Adipocyte (in vitro differentiated cells): Measurements from ENCODE around the gene HOXB1.

Experiments
- DNase-seq: peaks from one replicate; pipeline ENCODE4 v3.0.0-alpha.2; 2015; ENCODE audit warnings: low read depth
- H3K27me3 ChIP-seq: replicated peaks from 2 replicates; pipeline ENCODE4 v1.7.0; 2013; ENCODE audit warnings: mild to moderate bottlenecking, low read length, moderate library complexity; ENCODE audit not compliant: control insufficient read depth, insufficient read depth
- H3K36me3 ChIP-seq: 2 replicates; pipeline ENCODE4 v1.7.0; 2013; ENCODE audit warnings: low read length, mild to moderate bottlenecking, moderate library complexity; ENCODE audit not compliant: control insufficient read depth, insufficient read depth, severe bottlenecking
- H3K4me1 ChIP-seq: 2 replicates; pipeline ENCODE4 v1.7.0; 2013; ENCODE audit warnings: mild to moderate bottlenecking, low read length, moderate library complexity; ENCODE audit not compliant: control insufficient read depth, insufficient read depth
- H3K4me3 ChIP-seq: 2 replicates; pipeline ENCODE4 v1.7.0; 2013; ENCODE audit warnings: mild to moderate bottlenecking, low read length, moderate library complexity
- H3K9ac ChIP-seq: 2 replicates; pipeline ENCODE4 v1.7.0; 2013; ENCODE audit warnings: mild to moderate bottlenecking, low read length, moderate library complexity
- H3K9me3 ChIP-seq: 2 replicates; pipeline ENCODE4 v1.7.0; 2013; ENCODE audit warnings: mild to moderate bottlenecking, low read length, moderate library complexity; ENCODE audit not compliant: control insufficient read depth

Gene HOXB1

GRCh38 chr17:48522031-48522653 lies 8.7 kb downstream of the HOXB1 start:
- no peaks in the 10 kb centered on the region for H3K9me3 ChIP-seq
- DNase-seq, result no peak
- H3K4me3 ChIP-seq, result no peak overlapping the region
- peaks cover 7% of the 10 kb centered on the region for H3K27me3 ChIP-seq
- H3K9ac ChIP-seq, result no peak overlapping the region
- peaks cover 11% of the 10 kb centered on the region for H3K4me1 ChIP-seq
- H3K36me3 ChIP-seq, result no peaks in the 10 kb centered on the region

GRCh38 chr17:48520631-48521079 lies 10.2 kb downstream of the HOXB1 start:
- no peak overlapping the region for H3K9ac ChIP-seq
- peaks cover 18% of the 10 kb centered on the region for H3K4me1 ChIP-seq
- DNase-seq, result no peak
- H3K36me3 ChIP-seq, result no peaks in the 10 kb centered on the region
- no peaks in the 10 kb centered on the region for H3K9me3 ChIP-seq
- no peak overlapping the region for H3K4me3 ChIP-seq
- H3K27me3 ChIP-seq, result no peaks in the 10 kb centered on the region

- H3K27me3 ChIP-seq, result no peaks in the 10 kb centered on the region
- H3K9ac ChIP-seq, result no peak overlapping the region
- H3K4me3 ChIP-seq, result no peak overlapping the region
- no peaks in the 10 kb centered on the region for H3K9me3 ChIP-seq
- no peak for DNase-seq
- H3K4me1 ChIP-seq, result peaks cover 18% of the 10 kb centered on the region
- H3K36me3 ChIP-seq, result no peaks in the 10 kb centered on the region
Observed at GRCh38 chr17:48519427-48519826, 11.4 kb downstream of the HOXB1 start.

GRCh38 chr17:48517478-48517877 lies 13.3 kb downstream of the HOXB1 start:
- no peak for DNase-seq
- H3K9ac ChIP-seq, result no peak overlapping the region
- no peaks in the 10 kb centered on the region for H3K27me3 ChIP-seq
- no peaks in the 10 kb centered on the region for H3K9me3 ChIP-seq
- no peaks in the 10 kb centered on the region for H3K36me3 ChIP-seq
- H3K4me3 ChIP-seq, result no peak overlapping the region
- peaks cover 14% of the 10 kb centered on the region for H3K4me1 ChIP-seq

- DNase-seq, result no peak
- H3K36me3 ChIP-seq, result no peaks in the 10 kb centered on the region
- H3K9me3 ChIP-seq, result no peaks in the 10 kb centered on the region
- no peak overlapping the region for H3K4me3 ChIP-seq
- H3K4me1 ChIP-seq, result peaks cover 12% of the 10 kb centered on the region
- H3K27me3 ChIP-seq, result no peaks in the 10 kb centered on the region
- no peak overlapping the region for H3K9ac ChIP-seq
Observed at GRCh38 chr17:48515925-48516900, 14.6 kb downstream of the HOXB1 start.

GRCh38 chr17:48514477-48514876 lies 16.3 kb downstream of the HOXB1 start:
- H3K36me3 ChIP-seq, result no peaks in the 10 kb centered on the region
- no peak overlapping the region for H3K4me3 ChIP-seq
- peaks cover 21% of the 10 kb centered on the region for H3K4me1 ChIP-seq
- no peaks in the 10 kb centered on the region for H3K9me3 ChIP-seq
- H3K27me3 ChIP-seq, result no peaks in the 10 kb centered on the region
- H3K9ac ChIP-seq, result no peak overlapping the region
- no peak for DNase-seq

GRCh38 chr17:48513666-48514455 lies 16.9 kb downstream of the HOXB1 start:
- Histone ChIP-seq H3K36me3 (no peaks in the 10 kb centered on the region), H3K9me3 (no peaks in the 10 kb centered on the region), H3K9ac (no peak overlapping the region), H3K4me3 (no peak overlapping the region), H3K27me3 (no peaks in the 10 kb centered on the region), H3K4me1 (peaks cover 21% of the 10 kb centered on the region)
- DNase-seq, result no peak

GRCh38 chr17:48513097-48513496 lies 17.7 kb downstream of the HOXB1 start:
- Histone ChIP-seq H3K27me3 (no peaks in the 10 kb centered on the region), H3K9me3 (no peaks in the 10 kb centered on the region), H3K4me1 (peaks cover 21% of the 10 kb centered on the region), H3K9ac (no peak overlapping the region), H3K36me3 (no peaks in the 10 kb centered on the region), H3K4me3 (no peak overlapping the region)
- no peak for DNase-seq

GRCh38 chr17:48510761-48511604 lies 19.8 kb downstream of the HOXB1 start:
- no peak for DNase-seq
- Histone ChIP-seq H3K9me3 (no peaks in the 10 kb centered on the region), H3K9ac (no peak overlapping the region), H3K4me3 (no peak overlapping the region), H3K4me1 (peaks cover 13% of the 10 kb centered on the region), H3K27me3 (no peaks in the 10 kb centered on the region), H3K36me3 (no peaks in the 10 kb centered on the region)

- DNase-seq, result no peak
- H3K4me3 ChIP-seq, result no peak overlapping the region
- H3K27me3 ChIP-seq, result no peaks in the 10 kb centered on the region
- H3K36me3 ChIP-seq, result no peaks in the 10 kb centered on the region
- no peak overlapping the region for H3K9ac ChIP-seq
- H3K9me3 ChIP-seq, result no peaks in the 10 kb centered on the region
- peaks cover 13% of the 10 kb centered on the region for H3K4me1 ChIP-seq
Observed at GRCh38 chr17:48510381-48510760, 20.4 kb downstream of the HOXB1 start.
